Ovary (tissue), 3 donors: ENCODE data around the gene SLC20A1.

Experiments used
- EP300 ChIP-seq: sonication (generic); formaldehyde crosslinking; IDR thresholded peaks from one replicate; pipeline ENCODE4 v1.6.1; 2017; ENCODE audit warnings: antibody characterized with exemption
- POLR2A ChIP-seq: fragments of 450-650 bp; IDR thresholded peaks from one replicate; pipeline ENCODE4 v1.6.1; 2017; ENCODE audit warnings: antibody characterized with exemption, mild to moderate bottlenecking, moderate library complexity
- TF ChIP-seq, protein P1 (sequence below), 3 donors: fragments of 450-650 bp in 2 of 3; fragments of 200-600 bp in 1 of 3; IDR thresholded peaks; one replicate each; pipeline versions ENCODE4 v1.5.1 to v1.8.0; 2016 to 2022; ENCODE audit warnings: antibody characterized with exemption in 3 of 3, mild to moderate bottlenecking in 1 of 3
- donor health status: DM: no; HTN: no; CAD: no.

DNA sequence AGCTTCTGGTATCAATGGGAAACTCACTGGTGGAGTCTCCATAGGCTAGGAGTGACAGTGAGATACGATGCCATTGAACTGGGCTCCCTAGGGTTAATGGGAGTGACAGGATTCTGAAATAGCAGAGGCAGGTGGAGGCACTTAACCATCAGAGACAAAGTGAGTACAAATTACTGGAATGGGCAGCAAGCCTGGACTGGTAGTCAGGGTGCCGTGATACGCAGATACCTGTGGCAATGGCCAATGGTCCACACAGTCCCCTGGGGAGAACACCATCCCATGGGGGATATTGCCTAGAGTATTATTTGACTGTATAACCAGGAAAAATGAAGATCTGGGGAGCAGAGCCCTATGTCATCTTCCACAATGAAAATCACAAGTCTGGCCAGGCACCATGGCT, 44.0 kb upstream of the SLC20A1 start:
- TF ChIP-seq, protein P1, sequence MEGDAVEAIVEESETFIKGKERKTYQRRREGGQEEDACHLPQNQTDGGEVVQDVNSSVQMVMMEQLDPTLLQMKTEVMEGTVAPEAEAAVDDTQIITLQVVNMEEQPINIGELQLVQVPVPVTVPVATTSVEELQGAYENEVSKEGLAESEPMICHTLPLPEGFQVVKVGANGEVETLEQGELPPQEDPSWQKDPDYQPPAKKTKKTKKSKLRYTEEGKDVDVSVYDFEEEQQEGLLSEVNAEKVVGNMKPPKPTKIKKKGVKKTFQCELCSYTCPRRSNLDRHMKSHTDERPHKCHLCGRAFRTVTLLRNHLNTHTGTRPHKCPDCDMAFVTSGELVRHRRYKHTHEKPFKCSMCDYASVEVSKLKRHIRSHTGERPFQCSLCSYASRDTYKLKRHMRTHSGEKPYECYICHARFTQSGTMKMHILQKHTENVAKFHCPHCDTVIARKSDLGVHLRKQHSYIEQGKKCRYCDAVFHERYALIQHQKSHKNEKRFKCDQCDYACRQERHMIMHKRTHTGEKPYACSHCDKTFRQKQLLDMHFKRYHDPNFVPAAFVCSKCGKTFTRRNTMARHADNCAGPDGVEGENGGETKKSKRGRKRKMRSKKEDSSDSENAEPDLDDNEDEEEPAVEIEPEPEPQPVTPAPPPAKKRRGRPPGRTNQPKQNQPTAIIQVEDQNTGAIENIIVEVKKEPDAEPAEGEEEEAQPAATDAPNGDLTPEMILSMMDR (IDR thresholded peaks at IDR 0.05): no peak
- TF ChIP-seq POLR2A (no peak), EP300 (no peak)
